ENCODE data around the gene CCDC70.

CCDC70 gene

DNA sequence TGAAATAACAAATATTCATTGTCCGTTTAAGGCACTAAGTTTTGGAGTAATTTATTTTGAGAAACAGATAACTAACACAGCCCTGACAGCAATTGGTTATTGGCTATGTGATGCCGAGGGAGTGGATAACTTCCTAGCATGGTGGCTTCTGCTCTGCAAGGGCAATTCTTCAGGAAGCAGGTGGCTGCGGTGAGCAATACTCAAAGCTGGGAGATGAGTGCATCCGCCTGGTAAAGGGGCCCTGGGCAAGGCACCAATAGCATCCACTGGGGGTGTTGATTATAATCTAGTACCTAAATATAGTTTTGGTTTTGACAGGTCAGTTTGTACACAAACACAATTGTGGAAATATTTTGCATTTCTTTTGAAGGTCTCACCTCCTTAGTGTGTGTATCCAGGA, 41.0 kb downstream of the CCDC70 start:
- Histone ChIP-seq H3K27me3 (ENCODE audit: insufficient read depth, poor library complexity, severe bottlenecking) (no peaks in the 10 kb centered on the region), H3K4me3 (replicated peaks; ENCODE audit: insufficient read depth, low read length) (no peak overlapping the region), H3K27ac (replicated peaks) (no peak overlapping the region)
- peak in 1 of 2 experiments; percentile 23 for DNase-seq (ENCODE audit: low read depth in 1 of 2, low spot score in 1 of 2)
- TF ChIP-seq POLR2AphosphoS5 (IDR thresholded peaks at IDR 0.05; ENCODE audit: low read depth) (no peak), GABPA (IDR thresholded peaks at IDR 0.05; ENCODE audit: low read depth) (no peak), SPI1 (IDR thresholded peaks at IDR 0.05; ENCODE audit: borderline replicate concordance, low read depth) (no peak)
- TF ChIP-seq, protein P1, sequence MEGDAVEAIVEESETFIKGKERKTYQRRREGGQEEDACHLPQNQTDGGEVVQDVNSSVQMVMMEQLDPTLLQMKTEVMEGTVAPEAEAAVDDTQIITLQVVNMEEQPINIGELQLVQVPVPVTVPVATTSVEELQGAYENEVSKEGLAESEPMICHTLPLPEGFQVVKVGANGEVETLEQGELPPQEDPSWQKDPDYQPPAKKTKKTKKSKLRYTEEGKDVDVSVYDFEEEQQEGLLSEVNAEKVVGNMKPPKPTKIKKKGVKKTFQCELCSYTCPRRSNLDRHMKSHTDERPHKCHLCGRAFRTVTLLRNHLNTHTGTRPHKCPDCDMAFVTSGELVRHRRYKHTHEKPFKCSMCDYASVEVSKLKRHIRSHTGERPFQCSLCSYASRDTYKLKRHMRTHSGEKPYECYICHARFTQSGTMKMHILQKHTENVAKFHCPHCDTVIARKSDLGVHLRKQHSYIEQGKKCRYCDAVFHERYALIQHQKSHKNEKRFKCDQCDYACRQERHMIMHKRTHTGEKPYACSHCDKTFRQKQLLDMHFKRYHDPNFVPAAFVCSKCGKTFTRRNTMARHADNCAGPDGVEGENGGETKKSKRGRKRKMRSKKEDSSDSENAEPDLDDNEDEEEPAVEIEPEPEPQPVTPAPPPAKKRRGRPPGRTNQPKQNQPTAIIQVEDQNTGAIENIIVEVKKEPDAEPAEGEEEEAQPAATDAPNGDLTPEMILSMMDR (IDR thresholded peaks at IDR 0.05; ENCODE audit: insufficient read depth, low read length), result no peak
- TF ChIP-seq, protein P2, sequence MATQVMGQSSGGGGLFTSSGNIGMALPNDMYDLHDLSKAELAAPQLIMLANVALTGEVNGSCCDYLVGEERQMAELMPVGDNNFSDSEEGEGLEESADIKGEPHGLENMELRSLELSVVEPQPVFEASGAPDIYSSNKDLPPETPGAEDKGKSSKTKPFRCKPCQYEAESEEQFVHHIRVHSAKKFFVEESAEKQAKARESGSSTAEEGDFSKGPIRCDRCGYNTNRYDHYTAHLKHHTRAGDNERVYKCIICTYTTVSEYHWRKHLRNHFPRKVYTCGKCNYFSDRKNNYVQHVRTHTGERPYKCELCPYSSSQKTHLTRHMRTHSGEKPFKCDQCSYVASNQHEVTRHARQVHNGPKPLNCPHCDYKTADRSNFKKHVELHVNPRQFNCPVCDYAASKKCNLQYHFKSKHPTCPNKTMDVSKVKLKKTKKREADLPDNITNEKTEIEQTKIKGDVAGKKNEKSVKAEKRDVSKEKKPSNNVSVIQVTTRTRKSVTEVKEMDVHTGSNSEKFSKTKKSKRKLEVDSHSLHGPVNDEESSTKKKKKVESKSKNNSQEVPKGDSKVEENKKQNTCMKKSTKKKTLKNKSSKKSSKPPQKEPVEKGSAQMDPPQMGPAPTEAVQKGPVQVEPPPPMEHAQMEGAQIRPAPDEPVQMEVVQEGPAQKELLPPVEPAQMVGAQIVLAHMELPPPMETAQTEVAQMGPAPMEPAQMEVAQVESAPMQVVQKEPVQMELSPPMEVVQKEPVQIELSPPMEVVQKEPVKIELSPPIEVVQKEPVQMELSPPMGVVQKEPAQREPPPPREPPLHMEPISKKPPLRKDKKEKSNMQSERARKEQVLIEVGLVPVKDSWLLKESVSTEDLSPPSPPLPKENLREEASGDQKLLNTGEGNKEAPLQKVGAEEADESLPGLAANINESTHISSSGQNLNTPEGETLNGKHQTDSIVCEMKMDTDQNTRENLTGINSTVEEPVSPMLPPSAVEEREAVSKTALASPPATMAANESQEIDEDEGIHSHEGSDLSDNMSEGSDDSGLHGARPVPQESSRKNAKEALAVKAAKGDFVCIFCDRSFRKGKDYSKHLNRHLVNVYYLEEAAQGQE (IDR thresholded peaks at IDR 0.05; ENCODE audit: insufficient replicate concordance, low read depth), result no peak

DNA sequence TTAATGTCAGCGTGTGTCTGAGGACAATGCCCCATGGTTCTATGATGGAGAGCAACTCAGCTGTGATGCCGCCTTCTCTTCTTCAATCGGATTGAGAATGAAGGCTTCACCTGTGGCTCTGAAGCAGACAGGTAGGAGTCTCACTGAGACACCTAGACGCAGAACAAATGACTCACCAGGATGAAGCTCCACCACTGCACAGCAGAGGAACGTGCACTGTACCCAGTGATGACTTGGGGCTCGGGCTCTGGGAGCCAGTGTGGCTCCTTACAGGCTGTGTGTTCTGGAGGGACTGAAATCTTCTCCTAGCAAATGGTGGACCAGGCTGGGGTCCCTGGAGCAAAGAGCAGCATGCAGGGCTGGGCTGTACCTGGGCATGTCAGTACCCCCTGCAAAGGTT, 44.0 kb downstream of the CCDC70 start:
- no peak overlapping the region for H3K27ac ChIP-seq (replicated peaks)
- DNase-seq (ENCODE audit: low read depth in 1 of 2, low spot score in 1 of 2), result no peak
- no peak overlapping the region for H3K4me3 ChIP-seq (replicated peaks; ENCODE audit: insufficient read depth, low read length)
- H3K27me3 ChIP-seq (ENCODE audit: insufficient read depth, poor library complexity, severe bottlenecking), result no peaks in the 10 kb centered on the region
- TF ChIP-seq, protein P2 (IDR thresholded peaks at IDR 0.05; ENCODE audit: insufficient replicate concordance, low read depth), result no peak
- TF ChIP-seq, protein P1 (IDR thresholded peaks at IDR 0.05; ENCODE audit: insufficient read depth, low read length), result no peak
- TF ChIP-seq GABPA (IDR thresholded peaks at IDR 0.05; ENCODE audit: low read depth) (no peak), SPI1 (IDR thresholded peaks at IDR 0.05; ENCODE audit: borderline replicate concordance, low read depth) (no peak), POLR2AphosphoS5 (IDR thresholded peaks at IDR 0.05; ENCODE audit: low read depth) (no peak)

DNA sequence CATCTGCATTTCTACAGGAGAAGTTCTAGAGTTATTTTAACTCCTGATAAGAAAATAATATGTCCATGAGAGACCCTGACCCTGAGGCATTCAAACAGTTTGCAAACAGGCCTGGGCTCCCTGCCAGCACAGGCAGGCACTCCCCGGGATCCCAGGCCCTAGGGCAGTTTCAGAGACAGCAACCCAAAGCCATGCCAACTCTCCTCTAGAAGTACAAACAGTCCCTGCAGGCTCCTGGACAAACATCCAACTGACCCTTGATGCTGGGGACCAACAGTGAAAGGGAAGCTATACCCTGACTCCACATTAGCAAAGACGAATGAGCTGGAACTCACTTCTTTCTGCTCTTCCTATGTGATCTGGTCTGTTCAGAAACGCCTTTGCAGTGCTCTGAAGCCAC, 44.8 kb downstream of the CCDC70 start:
- DNase-seq (ENCODE audit: low read depth in 1 of 2, low spot score in 1 of 2), result no peak
- no peak overlapping the region for H3K4me3 ChIP-seq (replicated peaks; ENCODE audit: insufficient read depth, low read length)

More for the DNA sequence above, 44.8 kb downstream of the CCDC70 start:
- TF ChIP-seq, protein P2 (IDR thresholded peaks at IDR 0.05; ENCODE audit: insufficient replicate concordance, low read depth), result no peak
- TF ChIP-seq POLR2AphosphoS5 (IDR thresholded peaks at IDR 0.05; ENCODE audit: low read depth) (no peak), GABPA (IDR thresholded peaks at IDR 0.05; ENCODE audit: low read depth) (no peak)
- TF ChIP-seq, protein P1 (IDR thresholded peaks at IDR 0.05; ENCODE audit: insufficient read depth, low read length), result no peak
- H3K27ac ChIP-seq (replicated peaks), result no peak overlapping the region
- no peaks in the 10 kb centered on the region for H3K27me3 ChIP-seq (ENCODE audit: insufficient read depth, poor library complexity, severe bottlenecking)
